PC-9 (cell line): ENCODE data around the gene ST3GAL2.

ENCODE experiments used
- EZH2 ChIP-seq: fragments of 200-600 bp; sonication (generic); IDR thresholded peaks from 2 replicates; pipeline ENCODE4 v1.8.0; 2017; ENCODE audit warnings: antibody characterized with exemption, low read depth
- TF ChIP-seq, protein P1 (sequence below): fragments of 200-600 bp; sonication (generic); conservative IDR thresholded peaks from 2 replicates; pipeline ENCODE4 v1.6.1; 2017; ENCODE audit warnings: mixed run types, antibody characterized with exemption, mild to moderate bottlenecking, moderate library complexity

DNA sequence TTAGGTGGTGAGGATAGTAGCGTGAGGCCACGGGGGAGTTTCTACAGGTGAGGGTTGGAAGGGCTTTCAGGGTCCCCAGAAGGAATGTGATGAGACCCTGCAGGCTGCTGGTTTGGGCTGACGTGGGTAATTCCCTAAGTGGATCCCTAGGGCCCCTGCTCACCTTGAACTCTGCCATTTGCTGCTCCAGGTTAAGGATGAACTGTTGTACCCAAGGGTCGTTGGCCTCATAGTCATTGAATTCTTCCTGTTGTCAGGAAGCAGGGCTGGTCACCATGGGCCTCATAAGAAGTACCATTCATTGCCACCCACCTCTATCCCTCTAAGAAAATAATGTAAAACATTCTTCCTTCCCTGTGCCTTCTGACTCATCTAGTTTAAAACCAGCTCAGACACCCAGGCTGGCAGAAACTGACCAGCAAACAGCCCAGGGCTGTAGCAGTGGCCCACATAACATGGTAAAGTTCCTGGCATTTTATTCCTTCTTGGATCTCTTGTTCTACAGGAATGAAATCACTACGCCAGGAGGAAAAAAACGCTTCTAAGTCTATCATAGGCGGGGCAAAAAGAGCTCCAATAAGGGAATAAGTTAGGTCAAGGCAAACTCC, 43.1 kb upstream of the ST3GAL2 start:
- TF ChIP-seq, protein P1, sequence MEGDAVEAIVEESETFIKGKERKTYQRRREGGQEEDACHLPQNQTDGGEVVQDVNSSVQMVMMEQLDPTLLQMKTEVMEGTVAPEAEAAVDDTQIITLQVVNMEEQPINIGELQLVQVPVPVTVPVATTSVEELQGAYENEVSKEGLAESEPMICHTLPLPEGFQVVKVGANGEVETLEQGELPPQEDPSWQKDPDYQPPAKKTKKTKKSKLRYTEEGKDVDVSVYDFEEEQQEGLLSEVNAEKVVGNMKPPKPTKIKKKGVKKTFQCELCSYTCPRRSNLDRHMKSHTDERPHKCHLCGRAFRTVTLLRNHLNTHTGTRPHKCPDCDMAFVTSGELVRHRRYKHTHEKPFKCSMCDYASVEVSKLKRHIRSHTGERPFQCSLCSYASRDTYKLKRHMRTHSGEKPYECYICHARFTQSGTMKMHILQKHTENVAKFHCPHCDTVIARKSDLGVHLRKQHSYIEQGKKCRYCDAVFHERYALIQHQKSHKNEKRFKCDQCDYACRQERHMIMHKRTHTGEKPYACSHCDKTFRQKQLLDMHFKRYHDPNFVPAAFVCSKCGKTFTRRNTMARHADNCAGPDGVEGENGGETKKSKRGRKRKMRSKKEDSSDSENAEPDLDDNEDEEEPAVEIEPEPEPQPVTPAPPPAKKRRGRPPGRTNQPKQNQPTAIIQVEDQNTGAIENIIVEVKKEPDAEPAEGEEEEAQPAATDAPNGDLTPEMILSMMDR: no peak
- no peak for TF ChIP-seq EZH2
